H1 (cell line): Measurements from ENCODE around the gene QDPR. TPM values are rescaled to one million over a fixed set of nuclear protein-coding genes. Genes with fewer than 3 reads are reported as not detected.
A peak's percentile ranks its signal among the peaks of the same experiment; 100 is the strongest.

Source experiments
- CTCF ChIA-PET: fragments of 300-600 bp; sonication (Branson Sonifier 250); formaldehyde crosslinking; loops from one replicate; lab custom pipeline; 2021; ENCODE audit not compliant: partially characterized antibody; lab: Charles Lee
- POLR2A ChIA-PET: fragments of 300-600 bp; sonication (Branson Sonifier 250); formaldehyde crosslinking; loops from one replicate; lab custom pipeline; 2021; ENCODE audit warnings: inconsistent platforms; ENCODE audit not compliant: partially characterized antibody; lab: Charles Lee
- DNase-seq, 2 experiments: peaks; one replicate each; pipeline versions ENCODE4 v3.0.0 to v3.0.0-alpha.2; 2010 to 2022; ENCODE audit warnings: low spot score in 2 of 2, low read depth in 1 of 2, mixed read lengths in 1 of 2
- FAIRE-seq: peaks from 2 replicates; lab custom pipeline; 2011; peaks lifted over from hg19 to GRCh38; lab: Jason Lieb, UNC
- H2AFZ ChIP-seq: 2 replicates; pipeline ENCODE4 v1.8.1; 2012; ENCODE audit warnings: low read length, inconsistent platforms
- H2AK5ac ChIP-seq: 2 replicates; pipeline ENCODE4 v1.6.1; 2013; ENCODE audit warnings: low read depth, low read length
- H2BK120ac ChIP-seq: replicated peaks from 2 replicates; pipeline ENCODE3; 2013; ENCODE audit warnings: low read depth, low read length, inconsistent platforms
- H2BK12ac ChIP-seq: 2 replicates; pipeline ENCODE4 v1.6.1; 2013; ENCODE audit warnings: low read depth, low read length
- H2BK15ac ChIP-seq: 2 replicates; pipeline ENCODE4 v1.6.1; 2013; ENCODE audit warnings: low read length
- H2BK20ac ChIP-seq: 2 replicates; pipeline ENCODE4 v1.6.1; 2013; ENCODE audit warnings: low read length
- H2BK5ac ChIP-seq: 2 replicates; pipeline ENCODE4 v1.6.1; 2013; ENCODE audit warnings: low read depth, low read length
- H3K14ac ChIP-seq: 2 replicates; pipeline ENCODE4 v1.6.1; 2013; ENCODE audit warnings: inconsistent platforms; ENCODE audit not compliant: insufficient read length
- H3K18ac ChIP-seq: 2 replicates; pipeline ENCODE4 v1.6.1; 2013; ENCODE audit warnings: low read length; ENCODE audit errors: extremely low read depth
- H3K23ac ChIP-seq: 2 replicates; pipeline ENCODE4 v1.6.1; 2013; ENCODE audit warnings: inconsistent platforms; ENCODE audit not compliant: insufficient read length
- H3K23me2 ChIP-seq: 2 replicates; pipeline ENCODE4 v1.6.1; 2013; ENCODE audit warnings: low read depth, low read length
- H3K27ac ChIP-seq: 2 replicates; pipeline ENCODE4 v1.6.1; 2011; ENCODE audit warnings: low read depth, low read length, inconsistent platforms
- H3K27me3 ChIP-seq, 4 experiments: replicated peaks in 1 of 4; 1 replicate in 1 of 4; 2 replicates in 3 of 4; pipeline versions ENCODE4 v1.6.1 to v1.8.1; 2011 to 2013; ENCODE audit warnings: low read length in 3 of 4, mild to moderate bottlenecking in 3 of 4, inconsistent platforms in 2 of 4, mixed read lengths in 2 of 4, moderate library complexity in 1 of 4; ENCODE audit not compliant: control insufficient read depth in 3 of 4, insufficient read depth in 3 of 4; ENCODE audit errors: extremely low read depth in 1 of 4
- H3K36me3 ChIP-seq, 4 experiments: 2 replicates each; pipeline versions ENCODE4 v1.6.1 to v1.8.1; 2011 to 2013; ENCODE audit warnings: mild to moderate bottlenecking in 4 of 4, low read length in 3 of 4, moderate library complexity in 2 of 4, control low read depth in 1 of 4, inconsistent platforms in 1 of 4; ENCODE audit not compliant: insufficient read depth in 4 of 4, control insufficient read depth in 2 of 4
- H3K4ac ChIP-seq: replicated peaks from 2 replicates; pipeline ENCODE3; 2013; ENCODE audit warnings: low read length, low read depth, mixed read lengths, inconsistent platforms; ENCODE audit not compliant: insufficient read length
- H3K4me1 ChIP-seq, 4 experiments: replicated peaks in 1 of 4; 1 replicate in 1 of 4; 2 replicates in 3 of 4; pipeline versions ENCODE4 v1.6.1 to v1.8.1; 2011 to 2013; ENCODE audit warnings: low read length in 3 of 4, inconsistent platforms in 2 of 4, mixed read lengths in 1 of 4; ENCODE audit not compliant: insufficient read depth in 4 of 4, control insufficient read depth in 3 of 4
- H3K4me2 ChIP-seq, 2 experiments: 2 replicates each; pipeline versions ENCODE4 v1.6.1 to v1.8.1; 2011 to 2013; ENCODE audit warnings: low read depth in 2 of 2, low read length in 2 of 2, control low read depth in 1 of 2, inconsistent platforms in 1 of 2, mild to moderate bottlenecking in 1 of 2; ENCODE audit not compliant: insufficient read depth in 1 of 2
- H3K4me3 ChIP-seq, 4 experiments: fragments of 200-600, 300-600 bp in 1 of 4; sonication (generic), shearing (Covaris generic), sonication (Bioruptor Twin) in 1 of 4; 2 replicates each; pipeline versions ENCODE4 v1.5.1 to v1.8.1; 2011 to 2016; ENCODE audit warnings: low read length in 4 of 4, low read depth in 3 of 4, control low read depth in 2 of 4, inconsistent platforms in 2 of 4, mild to moderate bottlenecking in 2 of 4, mixed read lengths in 1 of 4, moderate library complexity in 1 of 4; ENCODE audit not compliant: insufficient read depth in 2 of 4; ENCODE audit errors: extremely low read depth in 1 of 4
- H3K56ac ChIP-seq: replicated peaks from 2 replicates; pipeline ENCODE3; 2013; ENCODE audit warnings: low read depth, mild to moderate bottlenecking, mixed read lengths, low read length, inconsistent platforms; ENCODE audit not compliant: insufficient read length
- H3K79me1 ChIP-seq: 2 replicates; pipeline ENCODE4 v1.6.1; 2013; ENCODE audit warnings: low read depth, low read length, control low read depth
- H3K79me2 ChIP-seq, 2 experiments: 2 replicates each; pipeline versions ENCODE4 v1.6.1 to v1.8.1; 2012 to 2013; ENCODE audit warnings: low read length in 2 of 2, mild to moderate bottlenecking in 2 of 2, inconsistent platforms in 1 of 2; ENCODE audit not compliant: insufficient read depth in 2 of 2, control insufficient read depth in 1 of 2
- H3K9ac ChIP-seq, 4 experiments: replicated peaks in 1 of 4; 1 replicate in 1 of 4; 2 replicates in 3 of 4; pipeline versions ENCODE4 v1.6.1 to v1.8.1; 2011 to 2013; ENCODE audit warnings: low read depth in 3 of 4, low read length in 3 of 4, control low read depth in 2 of 4, mild to moderate bottlenecking in 2 of 4, moderate library complexity in 2 of 4, inconsistent platforms in 1 of 4; ENCODE audit errors: extremely low read depth in 1 of 4
- H3K9me3 ChIP-seq, 2 experiments: 2 replicates each; pipeline versions ENCODE4 v1.6.1 to v1.8.1; 2012 to 2013; ENCODE audit warnings: mild to moderate bottlenecking in 2 of 2, moderate library complexity in 2 of 2, control low read depth in 1 of 2, inconsistent platforms in 1 of 2, low read depth in 1 of 2, low read length in 1 of 2, mixed read lengths in 1 of 2; ENCODE audit not compliant: insufficient read depth in 2 of 2
- H4K20me1 ChIP-seq, 2 experiments: replicated peaks in 1 of 2; 2 replicates each; pipeline versions ENCODE3 to v1.8.1; 2011 to 2013; ENCODE audit warnings: inconsistent platforms in 2 of 2, low read length in 2 of 2, mild to moderate bottlenecking in 1 of 2; ENCODE audit not compliant: insufficient read depth in 2 of 2, control insufficient read depth in 1 of 2
- H4K5ac ChIP-seq: 2 replicates; pipeline ENCODE4 v1.6.1; 2013; ENCODE audit warnings: low read length, low read depth, mixed read lengths, inconsistent platforms; ENCODE audit not compliant: insufficient read length
- H4K8ac ChIP-seq: 2 replicates; pipeline ENCODE4 v1.8.0; 2013; ENCODE audit warnings: mild to moderate bottlenecking, moderate library complexity, low read length, inconsistent platforms; ENCODE audit not compliant: insufficient read depth; ENCODE audit errors: extremely low read depth
- H4K91ac ChIP-seq: replicated peaks from 2 replicates; pipeline ENCODE3; 2013; ENCODE audit warnings: low read length, mixed read lengths, inconsistent platforms; ENCODE audit not compliant: insufficient read length
- CEBPB ChIP-seq: IDR thresholded peaks from 2 replicates; pipeline ENCODE4 v1.6.1; 2012; ENCODE audit warnings: low read depth, low read length
- SIN3A ChIP-seq, 2 experiments: IDR thresholded peaks in 1 of 2; conservative IDR thresholded peaks in 1 of 2; 2 replicates each; pipeline ENCODE4 v1.6.1; 2011 to 2012; ENCODE audit warnings: low read length in 2 of 2, improper control_type of control experiment in 1 of 2, low read depth in 1 of 2, mild to moderate bottlenecking in 1 of 2
- polyA plus RNA-seq, 7 experiments: library from polyadenylated mRNA; depleted of rRNA in 3 of 7; stranded (reverse) in 5 of 7; unstranded in 2 of 7; fragments of >200 nt in 5 of 7; fragments of 200-250 nt in 2 of 7; gene quantifications; 1 replicate in 5 of 7; 2 replicates in 1 of 7; 4 replicates in 1 of 7; pipeline versions ENCODE4 v1.2.1 to v1.2.3, GENCODE V29; 2011 to 2013; ENCODE audit warnings: missing spikeins in 2 of 7, mixed read lengths in 2 of 7
- total RNA-seq: library from RNA; stranded (reverse); fragmentation: NEBNext Ultra II Directional; extraction: Animal tissue kit (Norgen Biotek cat#: 25700); gene quantifications from 2 replicates; pipeline ENCODE4 v1.2.1, GENCODE V29; 2021

Gene QDPR
- total and polyA plus RNA-seq, 2 of the 8 experiments (the other 6 are each of a cell fraction or from before 2014, with no cell fraction given), result 33.6 to 35.9 TPM

DNA sequence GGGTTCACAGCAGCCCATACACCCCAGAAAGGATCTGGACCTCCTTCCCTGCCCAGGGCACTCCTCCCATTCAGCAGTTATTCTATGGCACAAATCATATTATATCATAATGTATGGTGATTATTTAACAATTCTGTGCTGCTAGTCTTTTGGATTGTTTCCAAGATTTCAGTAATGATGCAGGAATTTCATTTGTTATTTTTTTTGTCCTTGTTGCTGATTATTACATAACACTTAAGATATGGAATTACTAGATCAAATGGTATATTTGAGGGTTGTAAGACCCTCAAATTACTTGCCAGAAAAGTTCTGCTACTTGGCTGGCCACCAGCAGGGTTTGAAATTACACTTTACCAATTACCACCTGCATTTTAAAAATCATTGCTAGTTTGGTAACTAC is 36.4 kb downstream of the QDPR start:
- TF ChIP-seq SIN3A (conservative IDR thresholded peaks at IDR 0.05 in 1 of 2, IDR thresholded peaks at IDR 0.05 in 1 of 2; ENCODE audit: low read depth in 1 of 2, low read length in 2 of 2) (no peak), CEBPB (peak; percentile 33; the same call in 1 of the 2 replicates)
- Histone ChIP-seq H3K4me3 (no peak overlapping the region), H3K27me3 (no peaks in the 10 kb centered on the region), H2AK5ac (no peak overlapping the region), H2BK5ac (no peak overlapping the region), H3K9ac (no peak overlapping the region), H2BK12ac (no peak overlapping the region), H3K4ac (no peak overlapping the region), H4K5ac (no peak overlapping the region), H3K79me1 (no peaks in the 10 kb centered on the region), H3K23me2 (no peaks in the 10 kb centered on the region), H3K27ac (no peak overlapping the region), H4K20me1 (no peaks in the 10 kb centered on the region), H3K14ac (no peak overlapping the region), H2BK120ac (no peak overlapping the region), H3K18ac (no peak overlapping the region), H3K9me3 (no peaks in the 10 kb centered on the region), H2BK20ac (no peak overlapping the region), H3K23ac (no peak overlapping the region), H4K91ac (no peak overlapping the region), H3K56ac (no peak overlapping the region), H3K36me3 (no peaks in the 10 kb centered on the region), H2BK15ac (no peak overlapping the region), H3K4me2 (no peak overlapping the region), H3K4me1 (peaks cover 0 to 2% (median 0%) of the 10 kb centered on the region in 4 experiments; a peak in 1 of 7 replicates), H3K79me2 (no peaks in the 10 kb centered on the region), H4K8ac (no peak overlapping the region), H2AFZ (no peak overlapping the region)
- no peak for FAIRE-seq
- POLR2A ChIA-PET, result interaction anchor here (1.0 kb wide), 1 partner anchor 10 kb away, joined by 3 read pairs; no protein-coding TSS in a partner anchor
- CTCF ChIA-PET, result interaction anchor here (1.2 kb wide), 1 partner anchor 128 kb away, joined by 4 read pairs; no protein-coding TSS in a partner anchor
- DNase-seq, result no peak
